BLaER1 (cell line): ENCODE measurements around the gene COL26A1.

Experiments
- H3K27ac ChIP-seq: shearing (Covaris generic); formaldehyde crosslinking; 2 replicates; pipeline ENCODE4 v1.8.1; 2022
- H3K27me3 ChIP-seq: shearing (Covaris generic); formaldehyde crosslinking; 2 replicates; pipeline ENCODE4 v1.8.1; 2022
- H3K36me3 ChIP-seq: shearing (Covaris generic); formaldehyde crosslinking; 2 replicates; pipeline ENCODE4 v1.8.1; 2022
- H3K4me1 ChIP-seq: shearing (Covaris generic); formaldehyde crosslinking; 2 replicates; pipeline ENCODE4 v1.8.1; 2022
- H3K4me2 ChIP-seq: shearing (Covaris generic); formaldehyde crosslinking; 2 replicates; pipeline ENCODE4 v1.8.1; 2022
- H3K4me3 ChIP-seq: shearing (Covaris generic); formaldehyde crosslinking; 2 replicates; pipeline ENCODE4 v1.8.1; 2022
- H3K9ac ChIP-seq: shearing (Covaris generic); formaldehyde crosslinking; 2 replicates; pipeline ENCODE4 v1.8.1; 2022
- H3K9me3 ChIP-seq: shearing (Covaris generic); formaldehyde crosslinking; 2 replicates; pipeline ENCODE4 v1.8.1; 2022
- H4K20me1 ChIP-seq: shearing (Covaris generic); formaldehyde crosslinking; 2 replicates; pipeline ENCODE4 v1.8.1; 2022
- Cebpa-rat ChIP-seq: shearing (Covaris generic); IDR thresholded peaks from 2 replicates; pipeline ENCODE4 v1.8.1; 2022

COL26A1 gene

GRCh38 chr7:101536668-101537067 lies 174.0 kb downstream of the COL26A1 start:
- Histone ChIP-seq H3K27me3 (no peaks in the 10 kb centered on the region), H4K20me1 (no peaks in the 10 kb centered on the region), H3K4me2 (no peak overlapping the region), H3K4me3 (no peak overlapping the region), H3K36me3 (no peaks in the 10 kb centered on the region), H3K27ac (no peak overlapping the region), H3K9ac (no peak overlapping the region), H3K9me3 (no peaks in the 10 kb centered on the region), H3K4me1 (peaks cover 45% of the 10 kb centered on the region)
- TF ChIP-seq Cebpa-rat: no peak

DNA sequence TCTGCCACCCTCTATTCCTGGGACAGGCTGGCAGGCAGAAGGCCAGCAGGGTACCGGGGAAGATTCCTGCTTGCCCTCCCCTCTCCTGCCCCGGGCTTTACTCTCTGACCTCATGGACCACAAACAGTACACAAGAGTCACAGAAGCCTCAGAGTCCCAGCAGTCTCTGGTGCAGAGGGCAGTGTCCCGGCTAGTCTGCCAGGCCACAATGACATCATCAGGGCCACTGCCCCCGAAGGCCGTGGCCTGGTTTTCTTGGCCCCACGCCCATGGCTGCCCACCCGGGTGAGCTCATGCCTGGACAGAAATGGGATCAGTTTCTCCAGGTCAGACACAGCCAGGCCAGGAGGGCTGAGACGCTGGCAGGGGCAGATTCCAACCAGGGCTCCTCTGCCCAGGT lies 174.5 kb downstream of the COL26A1 start:
- no peaks in the 10 kb centered on the region for H4K20me1 ChIP-seq
- no peak overlapping the region for H3K9ac ChIP-seq
- no peaks in the 10 kb centered on the region for H3K27me3 ChIP-seq
- no peak overlapping the region for H3K27ac ChIP-seq
- H3K9me3 ChIP-seq: no peaks in the 10 kb centered on the region
- no peak for TF ChIP-seq Cebpa-rat
- peaks cover 45% of the 10 kb centered on the region for H3K4me1 ChIP-seq
- no peak overlapping the region for H3K4me2 ChIP-seq
- no peaks in the 10 kb centered on the region for H3K36me3 ChIP-seq
- no peak overlapping the region for H3K4me3 ChIP-seq

DNA sequence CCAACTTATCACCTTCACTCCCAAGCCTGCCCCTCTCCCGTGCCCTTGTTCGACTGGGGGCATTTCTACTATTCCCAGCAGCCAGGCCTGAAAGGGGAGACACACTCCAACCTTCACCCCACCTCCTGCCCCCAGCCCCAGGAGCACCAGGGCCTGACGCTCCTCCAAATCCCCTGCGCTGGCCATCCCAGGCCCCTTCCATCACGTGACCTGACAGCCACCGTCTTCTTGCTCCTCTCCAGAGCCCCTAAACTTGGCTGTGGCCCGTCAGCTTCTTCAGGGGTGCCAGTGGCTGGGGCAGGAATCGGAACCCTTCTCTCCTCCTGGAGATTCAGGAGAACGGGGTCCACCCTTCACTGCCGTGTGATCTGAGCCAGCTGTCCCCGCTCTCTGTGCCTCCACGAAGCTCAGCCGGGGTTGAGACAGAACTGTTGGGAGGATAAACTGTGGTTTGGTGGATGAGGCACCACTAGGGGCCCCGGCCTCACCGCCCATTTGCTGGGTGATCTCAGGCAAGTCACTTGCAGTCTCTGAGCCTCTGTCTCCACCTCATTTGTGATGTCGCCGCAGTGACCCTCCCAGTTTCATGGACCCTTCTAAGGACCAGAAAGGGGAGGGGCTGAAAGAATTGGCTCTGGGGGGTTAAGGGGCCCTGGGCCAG lies 175.4 kb downstream of the COL26A1 start:
- Histone ChIP-seq H4K20me1 (no peaks in the 10 kb centered on the region), H3K4me2 (peak overlapping the region; percentile 62), H3K4me3 (no peak overlapping the region), H3K27me3 (no peaks in the 10 kb centered on the region), H3K4me1 (peaks cover 52% of the 10 kb centered on the region), H3K9me3 (no peaks in the 10 kb centered on the region), H3K27ac (no peak overlapping the region), H3K9ac (no peak overlapping the region), H3K36me3 (no peaks in the 10 kb centered on the region)
- TF ChIP-seq Cebpa-rat: no peak

- Histone ChIP-seq H3K27ac (peak overlapping the region; percentile 46; the same call in 1 of the 2 replicates), H3K9ac (no peak overlapping the region; the same call in 1 of the 2 replicates), H3K4me3 (no peak overlapping the region), H4K20me1 (no peaks in the 10 kb centered on the region), H3K36me3 (no peaks in the 10 kb centered on the region), H3K4me1 (peaks cover 46% of the 10 kb centered on the region), H3K9me3 (no peaks in the 10 kb centered on the region), H3K4me2 (peak overlapping the region; percentile 62), H3K27me3 (no peaks in the 10 kb centered on the region)
- no peak for TF ChIP-seq Cebpa-rat
Observed at GRCh38 chr7:101538596-101539459, 176.2 kb downstream of the COL26A1 start.

GRCh38 chr7:101539784-101540183 lies 177.1 kb downstream of the COL26A1 start:
- no peak overlapping the region for H3K4me3 ChIP-seq
- no peaks in the 10 kb centered on the region for H3K27me3 ChIP-seq
- H3K27ac ChIP-seq: 0 out of 2 replicates have a peak overlapping the region, but pooled peaks have one; percentile 46
- TF ChIP-seq Cebpa-rat: no peak
- no peaks in the 10 kb centered on the region for H3K9me3 ChIP-seq
- peak overlapping the region; percentile 62 for H3K4me2 ChIP-seq
- no peaks in the 10 kb centered on the region for H4K20me1 ChIP-seq
- H3K36me3 ChIP-seq: no peaks in the 10 kb centered on the region
- H3K9ac ChIP-seq: no peak overlapping the region
- H3K4me1 ChIP-seq: peaks cover 37% of the 10 kb centered on the region

GRCh38 chr7:101542527-101543241 lies 180.0 kb downstream of the COL26A1 start:
- Histone ChIP-seq H3K4me2 (peak overlapping the region; percentile 11), H3K4me1 (peaks cover 30% of the 10 kb centered on the region), H3K27ac (no peak overlapping the region), H3K27me3 (no peaks in the 10 kb centered on the region), H3K9ac (no peak overlapping the region), H3K9me3 (no peaks in the 10 kb centered on the region), H3K36me3 (no peaks in the 10 kb centered on the region), H4K20me1 (no peaks in the 10 kb centered on the region), H3K4me3 (no peak overlapping the region)
- TF ChIP-seq Cebpa-rat: no peak

GRCh38 chr7:101543242-101543766 lies 180.6 kb downstream of the COL26A1 start:
- no peak overlapping the region for H3K9ac ChIP-seq
- no peaks in the 10 kb centered on the region for H3K36me3 ChIP-seq
- 0 out of 2 replicates have a peak overlapping the region, but pooled peaks have one; percentile 11 for H3K4me2 ChIP-seq

DNA sequence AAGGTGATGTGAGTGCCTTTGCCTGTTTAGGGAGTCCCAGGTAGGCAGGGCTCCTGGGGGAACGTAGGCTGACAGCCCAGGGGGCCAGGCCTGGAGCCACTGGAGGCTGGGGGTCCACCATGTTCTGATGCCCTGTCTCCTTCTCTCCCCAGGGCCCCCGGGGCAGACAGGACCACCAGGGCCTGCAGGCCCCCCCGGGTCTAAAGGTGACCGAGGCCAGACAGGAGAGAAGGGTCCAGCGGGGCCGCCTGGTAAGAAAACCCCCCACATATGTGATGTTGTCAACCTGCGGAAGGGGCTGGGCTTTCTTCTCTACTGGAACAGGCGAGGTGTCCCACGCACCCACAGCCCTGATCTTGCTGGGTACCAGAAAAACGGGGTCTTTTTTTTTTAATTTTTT lies 181.2 kb downstream of the COL26A1 start:
- Histone ChIP-seq H3K4me2 (no peak overlapping the region), H3K27me3 (no peaks in the 10 kb centered on the region), H3K9ac (no peak overlapping the region), H3K36me3 (no peaks in the 10 kb centered on the region), H3K4me3 (no peak overlapping the region), H3K27ac (no peak overlapping the region), H4K20me1 (no peaks in the 10 kb centered on the region), H3K4me1 (peaks cover 18% of the 10 kb centered on the region), H3K9me3 (no peaks in the 10 kb centered on the region)
- no peak for TF ChIP-seq Cebpa-rat

More at GRCh38 chr7:101543242-101543766, 180.6 kb downstream of the COL26A1 start:
- TF ChIP-seq Cebpa-rat: no peak
- H3K27ac ChIP-seq: no peak overlapping the region
- H3K9me3 ChIP-seq: no peaks in the 10 kb centered on the region
- no peak overlapping the region for H3K4me3 ChIP-seq
- no peaks in the 10 kb centered on the region for H3K27me3 ChIP-seq
- no peaks in the 10 kb centered on the region for H4K20me1 ChIP-seq
- H3K4me1 ChIP-seq: peaks cover 24% of the 10 kb centered on the region

DNA sequence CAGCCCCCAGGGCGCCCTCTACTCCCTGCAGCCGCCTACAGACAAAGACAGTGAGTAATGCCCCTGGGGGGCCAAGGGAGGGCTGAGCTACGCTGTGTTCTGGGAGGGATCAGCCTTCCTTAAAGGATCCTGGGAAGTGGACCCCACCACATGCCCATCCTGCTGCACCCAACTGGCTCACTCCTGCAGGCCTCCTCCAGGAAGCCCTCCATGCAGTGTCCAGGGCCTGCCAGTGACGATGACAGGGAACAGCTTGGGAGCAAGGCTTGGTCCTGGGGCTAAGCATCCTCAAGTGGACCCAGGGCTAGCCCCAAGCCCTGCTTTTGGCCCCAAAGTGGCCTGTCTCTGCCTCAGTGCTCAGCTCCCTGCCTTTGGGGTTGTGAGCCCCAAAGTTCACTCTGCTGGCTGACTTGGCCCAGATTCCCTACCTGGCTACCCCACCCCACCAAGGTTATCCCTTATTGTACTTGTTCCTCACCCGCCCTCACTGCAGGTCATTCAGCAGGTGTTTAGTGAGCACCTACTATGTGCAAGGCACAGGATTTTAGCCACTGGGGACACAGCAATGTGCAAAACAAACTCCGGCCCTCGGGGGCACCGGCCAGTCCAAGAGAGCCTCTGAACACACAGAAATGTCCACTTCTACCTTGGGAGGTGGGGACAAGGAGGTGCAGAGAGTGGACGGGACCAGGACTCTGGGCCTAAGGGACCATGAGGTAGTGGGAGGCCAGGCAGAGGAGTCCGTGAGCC lies 182.9 kb downstream of the COL26A1 start:
- no peak overlapping the region for H3K4me3 ChIP-seq
- H3K4me2 ChIP-seq: no peak overlapping the region
- H3K27ac ChIP-seq: no peak overlapping the region
- TF ChIP-seq Cebpa-rat: no peak
- no peaks in the 10 kb centered on the region for H3K9me3 ChIP-seq
- H3K27me3 ChIP-seq: no peaks in the 10 kb centered on the region
- H3K4me1 ChIP-seq: peaks cover 7% of the 10 kb centered on the region; the same call in 1 of the 2 replicates
- H4K20me1 ChIP-seq: no peaks in the 10 kb centered on the region
- no peaks in the 10 kb centered on the region for H3K36me3 ChIP-seq
- H3K9ac ChIP-seq: no peak overlapping the region
